ENCODE data around the gene BCAS2. TPM values are rescaled to one million over a fixed set of nuclear protein-coding genes. Genes with fewer than 3 reads are reported as not detected.

The BCAS2 gene
- polyA plus RNA-seq, 3 donors, result 68.4 to 72.1 (median 69.4) TPM

Other genes with a start within 250 kb of the BCAS2 start
- gene TRIM33, start 70.4 kb downstream of the BCAS2 start, polyA plus RNA-seq (ENCODE audit: insufficient read length in 3 of 3), result 10 to 100 TPM; 45.9 to 57.8 (median 54.6) TPM
- 1 to 10 TPM; 3.1 to 4.5 (median 4.1) TPM for gene DENND2C, start 88.4 kb upstream of the BCAS2 start, polyA plus RNA-seq (ENCODE audit: insufficient read length in 3 of 3)
- not detected for gene AMPD1, start 113.9 kb upstream of the BCAS2 start, polyA plus RNA-seq (ENCODE audit: insufficient read length in 3 of 3)
- 10 to 100 TPM; 69.9 to 74.0 (median 74.0) TPM for gene NRAS, start 135.2 kb upstream of the BCAS2 start, polyA plus RNA-seq (ENCODE audit: insufficient read length in 3 of 3)
- 100 to 1,000 TPM; 452 to 513 (median 466) TPM for gene CSDE1, start 176.4 kb upstream of the BCAS2 start, polyA plus RNA-seq (ENCODE audit: insufficient read length in 3 of 3)
- 10 to 100 TPM; 54.6 to 62.4 (median 55.6) TPM for gene SIKE1, start 199.1 kb upstream of the BCAS2 start, polyA plus RNA-seq (ENCODE audit: insufficient read length in 3 of 3)